Muscle of leg (tissue), 11 donors: ENCODE results near the gene PLEKHN1. TPM values are rescaled to one million over a fixed set of nuclear protein-coding genes. Genes with fewer than 3 reads are reported as not detected.

Source experiments
- DNase-seq: peaks from one replicate; pipeline ENCODE4 v3.0.0; 2013
- H3K27ac ChIP-seq: one replicate; pipeline ENCODE4 v1.5.1; 2013; ENCODE audit warnings: mild to moderate bottlenecking, low read length, control low read depth
- H3K27me3 ChIP-seq: one replicate; pipeline ENCODE4 v1.6.1; 2013; ENCODE audit warnings: low read length; ENCODE audit not compliant: control insufficient read depth, insufficient read depth
- H3K36me3 ChIP-seq: one replicate; pipeline ENCODE4 v1.6.1; 2013; ENCODE audit warnings: low read length; ENCODE audit not compliant: control insufficient read depth, insufficient read depth
- H3K4me1 ChIP-seq: one replicate; pipeline ENCODE4 v1.6.1; 2013; ENCODE audit warnings: low read length; ENCODE audit not compliant: control insufficient read depth, insufficient read depth
- H3K4me3 ChIP-seq: one replicate; pipeline ENCODE4 v1.5.1; 2013; ENCODE audit warnings: low read length, control low read depth
- H3K9me3 ChIP-seq: replicated peaks from 2 replicates; pipeline ENCODE4 v1.6.1; 2013; ENCODE audit warnings: low read depth, low read length; ENCODE audit not compliant: control insufficient read depth
- WGBS: methylation state at CpG from one replicate; pipeline ENCODE4 v1.1.5; 2013; ENCODE audit warnings: missing lambda C conversion rate; ENCODE audit not compliant: insufficient coverage; 5-methylcytosine and 5-hydroxymethylcytosine counted together
- polyA plus RNA-seq, 8 donors: library from polyadenylated mRNA; unstranded; fragments of 120-200 nt; gene quantifications; one replicate each; pipeline versions ENCODE4 v1.2.1 to v1.2.3, GENCODE V29; 2013; ENCODE audit warnings: inconsistent platforms in 1 of 8, low replicate concordance in 1 of 8; ENCODE audit not compliant: insufficient read length in 8 of 8, insufficient read depth in 1 of 8
- total RNA-seq: library from RNA; stranded (reverse); fragments of 120-200 nt; gene quantifications from one replicate; pipeline ENCODE4 v1.2.4, GENCODE V29; 2013

Gene PLEKHN1
- total and polyA plus RNA-seq, 9 donors = 0.14 to 1.3 (median 0.53) TPM; not detected in 6

DNA sequence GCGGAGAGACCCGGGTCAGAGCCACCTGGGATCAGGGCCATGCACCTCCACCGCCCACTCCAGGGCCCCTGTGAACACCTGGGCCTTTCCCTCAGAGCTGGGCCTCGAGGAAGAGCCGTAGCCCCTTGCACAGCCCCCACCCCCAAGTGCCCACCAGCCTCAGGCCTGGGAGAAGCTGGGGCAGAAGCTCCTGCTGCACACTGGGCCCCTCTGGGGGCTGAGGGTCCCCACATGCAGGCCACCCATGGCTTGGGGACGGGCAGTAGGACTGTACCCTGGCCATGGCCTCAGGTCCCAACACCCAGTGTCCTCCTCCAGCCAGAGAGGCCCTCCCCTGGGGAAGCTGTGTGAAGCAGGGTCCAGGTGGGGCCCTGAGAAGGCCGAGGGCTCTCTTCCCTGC lies 13.7 kb upstream of the PLEKHN1 start:
- H3K9me3 ChIP-seq = no peaks in the 10 kb centered on the region
- no peak for DNase-seq
- H3K4me3 ChIP-seq = no peak overlapping the region
- H3K27me3 ChIP-seq = no peaks in the 10 kb centered on the region
- H3K4me1 ChIP-seq = peaks cover 5% of the 10 kb centered on the region
- H3K36me3 ChIP-seq = peaks cover 95% of the 10 kb centered on the region
- 89% methylated on average over 4 of the region's 7 CpGs for WGBS
- no peak overlapping the region for H3K27ac ChIP-seq

DNA sequence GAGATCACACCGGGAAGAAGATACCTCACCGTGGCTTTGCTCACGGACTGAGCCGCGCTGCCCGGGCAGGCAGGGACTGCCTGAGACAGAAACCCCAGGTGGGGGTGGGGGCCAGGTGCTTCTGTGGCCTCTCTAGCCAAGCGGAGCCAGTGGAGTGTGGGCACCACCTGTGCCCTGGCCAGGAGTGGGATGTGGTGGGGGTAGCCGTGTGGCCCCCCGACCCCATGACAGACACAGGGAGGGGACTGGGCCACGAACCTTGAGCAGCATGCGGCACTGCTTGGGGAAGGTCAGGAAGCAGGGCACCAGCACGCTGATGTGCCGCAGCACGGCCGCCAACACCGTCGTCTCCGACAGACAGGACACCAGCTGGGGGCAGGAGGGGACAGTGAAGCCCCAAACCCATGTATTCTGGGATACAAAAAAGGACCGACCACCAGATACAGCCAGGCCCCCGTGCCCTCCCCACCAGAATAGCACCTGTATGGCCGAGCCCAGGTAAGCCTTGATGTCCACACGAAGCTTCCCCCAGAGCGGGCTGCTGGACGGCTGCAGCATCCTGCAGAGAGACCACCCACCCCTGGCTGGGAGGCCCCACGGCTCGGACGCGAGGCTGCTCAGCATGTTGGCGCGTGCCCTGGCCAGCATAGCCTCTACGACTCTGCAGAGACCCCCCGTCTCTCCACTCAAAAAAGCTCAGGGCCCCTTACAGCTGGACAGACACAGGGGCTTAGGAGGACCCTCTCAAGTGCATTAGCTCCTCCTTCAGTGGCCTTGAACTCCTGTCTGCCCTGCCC lies 12.6 kb upstream of the PLEKHN1 start:
- H3K9me3 ChIP-seq = no peaks in the 10 kb centered on the region
- no peak overlapping the region for H3K27ac ChIP-seq
- peaks cover 83% of the 10 kb centered on the region for H3K36me3 ChIP-seq

DNA sequence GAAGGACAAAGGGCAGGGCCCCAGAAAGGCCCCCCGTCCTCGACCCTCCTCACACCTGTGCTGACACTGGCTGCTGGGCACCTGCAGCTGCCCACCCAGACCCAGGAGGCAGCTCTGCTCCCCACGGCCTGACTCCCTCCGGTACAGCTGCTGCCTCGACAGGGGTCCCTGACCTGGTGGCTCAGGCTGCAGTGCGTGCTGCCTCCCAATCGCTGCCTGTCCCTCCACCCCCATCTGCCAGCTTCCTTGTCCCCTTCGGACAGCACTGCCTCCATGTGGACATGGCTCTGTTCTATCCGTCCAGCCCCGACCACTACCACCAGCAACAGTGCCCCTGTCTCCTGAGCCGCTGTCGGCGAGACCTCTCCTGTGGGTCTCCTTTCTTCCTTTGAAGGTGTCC lies 11.4 kb upstream of the PLEKHN1 start:
- H3K27ac ChIP-seq = no peak overlapping the region
- DNase-seq = no peak
- no peaks in the 10 kb centered on the region for H3K9me3 ChIP-seq
- H3K4me3 ChIP-seq = no peak overlapping the region
- H3K27me3 ChIP-seq = no peaks in the 10 kb centered on the region
- H3K36me3 ChIP-seq = peaks cover 71% of the 10 kb centered on the region
- 77% methylated on average over 13 of the region's 13 CpGs for WGBS
- H3K4me1 ChIP-seq = peaks cover 16% of the 10 kb centered on the region

More for the DNA sequence above, 12.6 kb upstream of the PLEKHN1 start:
- no peaks in the 10 kb centered on the region for H3K27me3 ChIP-seq
- peaks cover 15% of the 10 kb centered on the region for H3K4me1 ChIP-seq
- DNase-seq = no peak
- 86% methylated on average over 30 of the region's 32 CpGs for WGBS
- no peak overlapping the region for H3K4me3 ChIP-seq

DNA sequence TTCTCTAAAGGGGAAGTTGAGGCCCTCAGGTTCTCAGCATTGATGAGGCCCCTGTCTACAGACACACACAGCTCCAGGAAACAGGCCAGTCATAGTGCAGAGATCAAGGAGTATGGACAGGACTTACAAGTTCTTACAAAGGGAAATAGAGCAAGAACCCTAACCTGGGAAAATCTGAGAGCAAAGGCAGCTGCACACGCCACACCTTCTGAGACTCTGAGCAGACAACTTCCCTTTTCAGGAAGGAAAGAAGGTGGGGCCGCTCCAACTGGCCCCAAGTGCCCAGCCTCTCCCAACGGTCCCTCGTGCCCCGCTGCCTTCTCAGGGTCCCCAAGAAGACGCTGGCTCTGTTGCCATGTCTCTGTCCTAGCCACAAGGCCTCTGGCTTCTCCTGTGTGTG lies 10.8 kb upstream of the PLEKHN1 start:
- H3K36me3 ChIP-seq = peaks cover 66% of the 10 kb centered on the region
- no peak for DNase-seq
- H3K4me1 ChIP-seq = peaks cover 20% of the 10 kb centered on the region
- WGBS = 84% methylated on average over 6 of the region's 6 CpGs
- no peak overlapping the region for H3K4me3 ChIP-seq
- no peaks in the 10 kb centered on the region for H3K9me3 ChIP-seq
- no peaks in the 10 kb centered on the region for H3K27me3 ChIP-seq
- no peak overlapping the region for H3K27ac ChIP-seq

DNA sequence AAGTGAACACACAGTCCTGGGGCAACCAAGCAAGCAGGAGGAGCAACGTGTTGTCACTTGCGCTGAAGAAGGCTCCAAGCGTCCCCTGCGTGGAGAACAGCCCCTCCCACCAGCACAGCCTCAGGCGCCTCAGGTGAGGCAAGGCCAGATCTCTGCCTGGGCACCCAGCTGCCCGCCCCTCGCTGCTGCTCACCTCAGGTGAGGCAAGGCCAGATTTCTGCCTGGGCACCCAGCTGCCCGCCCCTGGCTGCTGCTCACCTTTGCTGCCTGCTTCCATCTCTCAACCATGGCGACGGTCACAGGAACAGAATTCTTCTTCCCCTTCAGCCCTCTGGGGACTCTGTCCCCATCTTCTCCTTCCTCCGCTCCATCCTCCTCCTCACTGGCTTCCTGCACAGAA lies 9.6 kb upstream of the PLEKHN1 start:
- Histone ChIP-seq H3K9me3 (no peaks in the 10 kb centered on the region), H3K4me3 (no peak overlapping the region), H3K4me1 (peaks cover 20% of the 10 kb centered on the region), H3K27ac (no peak overlapping the region), H3K27me3 (no peaks in the 10 kb centered on the region), H3K36me3 (peaks cover 54% of the 10 kb centered on the region)
- 96% methylated on average over 8 of the region's 11 CpGs for WGBS
- no peak for DNase-seq

DNA sequence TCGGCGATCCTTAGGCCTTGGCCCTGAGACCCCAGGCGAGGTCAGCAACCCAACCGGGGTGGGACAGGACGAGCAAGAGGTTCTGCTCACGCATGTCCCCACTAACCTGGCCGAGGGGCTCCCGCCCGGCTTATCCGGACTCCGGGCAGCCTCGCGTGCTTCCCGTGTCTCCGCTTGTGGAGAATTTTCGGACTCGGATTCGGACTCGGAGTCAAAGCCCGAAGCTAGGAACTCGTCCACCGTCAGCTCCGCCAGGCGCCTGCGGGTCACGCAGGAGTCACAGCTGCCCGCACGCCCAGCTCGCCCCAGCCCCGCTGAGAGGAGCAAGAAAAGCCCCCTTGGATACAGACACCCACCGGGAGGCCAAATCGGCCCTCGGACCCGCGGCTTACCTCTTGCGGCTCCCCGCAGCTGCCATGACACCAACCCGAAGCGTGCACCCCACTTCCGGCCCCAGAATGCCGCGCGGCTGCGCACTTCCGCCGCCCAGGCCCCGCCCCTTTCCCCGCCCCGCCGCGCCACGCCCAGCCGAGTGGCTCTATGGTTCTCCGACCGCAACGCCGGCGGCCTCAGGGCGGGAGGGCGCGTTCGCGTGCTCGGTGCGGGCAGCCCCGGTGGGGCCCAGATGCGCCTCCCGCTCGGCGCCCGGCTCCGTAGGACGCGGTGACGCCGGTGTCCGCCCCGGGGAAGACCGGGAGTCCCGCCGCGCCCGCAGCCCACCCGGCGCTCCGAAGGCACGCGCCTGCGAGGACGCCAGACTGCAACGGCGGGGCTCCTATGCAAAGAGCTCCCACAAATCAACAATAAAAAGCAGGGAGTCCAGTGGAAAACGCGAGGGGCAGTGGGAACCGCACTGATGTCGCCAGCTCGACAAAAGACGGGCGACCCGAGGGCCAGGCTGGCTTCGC lies 7.2 kb upstream of the PLEKHN1 start, which contains the start of gene NOC2L:
Gene NOC2L (minus strand): TSS at position 434 of the 908 bp plus-strand sequence. CDS start 16 bp downstream, at position 418.
- Histone ChIP-seq H3K27me3 (no peaks in the 10 kb centered on the region), H3K9me3 (no peaks in the 10 kb centered on the region), H3K4me1 (peaks cover 20% of the 10 kb centered on the region), H3K36me3 (peaks cover 36% of the 10 kb centered on the region), H3K4me3 (peak within 1 kb of the TSS; percentile 99), H3K27ac (no peak within 1 kb of the TSS)
- 5% methylated on average over 93 of the region's 101 CpGs for WGBS
- DNase-seq = peak; percentile 95

DNA sequence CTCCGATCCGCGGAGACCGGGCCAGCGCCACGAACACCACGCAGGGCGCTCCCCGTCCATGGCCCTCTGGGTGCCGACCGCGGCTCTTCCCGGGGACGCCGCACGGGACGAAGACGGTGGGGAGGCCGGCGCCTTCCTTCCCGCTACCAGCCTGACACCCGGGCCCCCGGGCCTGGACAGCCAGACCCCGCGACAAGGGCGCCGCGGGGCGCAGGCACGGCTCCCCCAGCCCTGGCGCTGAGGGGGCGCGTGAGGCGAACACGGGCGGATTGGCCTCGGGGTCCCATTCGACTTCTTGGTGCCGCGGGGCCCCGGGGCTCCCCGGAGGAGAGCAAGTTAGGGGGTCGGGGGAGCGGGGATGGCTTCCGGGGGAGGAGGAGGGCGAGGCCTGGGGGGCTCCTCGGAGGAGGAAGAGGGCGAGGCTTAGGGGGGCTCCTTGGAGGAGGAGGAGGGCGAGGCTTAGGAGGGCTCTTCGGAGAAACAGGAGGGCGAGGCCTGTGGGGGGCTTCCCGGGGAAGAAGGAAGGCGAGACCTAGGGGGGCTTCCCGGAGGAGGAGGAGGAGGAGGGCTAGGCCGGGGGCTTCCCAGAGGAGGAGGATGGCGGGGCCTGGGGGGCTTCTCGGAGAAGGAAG lies 6.4 kb upstream of the PLEKHN1 start:
- H3K36me3 ChIP-seq = peaks cover 29% of the 10 kb centered on the region
- 26% methylated on average over 50 of the region's 57 CpGs for WGBS
- H3K9me3 ChIP-seq = no peaks in the 10 kb centered on the region
- peaks cover 20% of the 10 kb centered on the region for H3K4me1 ChIP-seq
- no peaks in the 10 kb centered on the region for H3K27me3 ChIP-seq
- no peak overlapping the region for H3K27ac ChIP-seq
- H3K4me3 ChIP-seq = peak overlapping the region; percentile 34
- DNase-seq = no peak

DNA sequence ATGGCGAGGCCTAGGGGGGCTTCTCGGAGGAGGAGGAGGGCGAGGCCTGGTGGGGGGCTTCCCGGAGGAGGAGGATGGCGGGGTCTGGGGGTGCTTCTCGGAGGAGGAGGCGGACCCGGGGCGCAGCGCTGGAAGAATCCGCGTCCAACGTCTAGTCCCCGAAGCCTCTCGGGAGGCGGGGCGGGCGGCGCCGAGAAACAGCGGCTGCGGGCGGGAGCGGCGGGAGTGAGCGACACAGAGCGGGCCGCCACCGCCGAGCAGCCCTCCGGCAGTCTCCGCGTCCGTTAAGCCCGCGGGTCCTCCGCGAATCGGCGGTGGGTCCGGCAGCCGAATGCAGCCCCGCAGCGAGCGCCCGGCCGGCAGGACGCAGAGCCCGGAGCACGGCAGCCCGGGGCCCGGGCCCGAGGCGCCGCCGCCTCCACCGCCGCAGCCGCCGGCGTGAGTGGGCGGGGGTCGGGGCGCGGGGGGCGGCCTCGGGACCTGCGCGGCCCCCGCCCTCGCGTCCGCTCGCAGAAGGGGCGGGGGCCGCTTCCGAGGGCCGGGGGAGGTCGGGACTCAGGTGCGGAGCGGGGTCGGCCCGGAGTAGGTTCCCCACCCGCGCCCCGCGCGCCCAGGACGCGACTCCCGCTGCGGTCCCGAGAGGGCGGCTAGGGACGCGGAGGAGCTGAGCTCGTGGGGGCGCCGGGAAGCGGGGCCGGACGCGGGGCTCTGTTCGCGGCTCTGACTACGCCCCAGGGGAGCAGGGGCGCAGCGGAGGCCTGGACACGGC lies 5.7 kb upstream of the PLEKHN1 start, which contains the start of gene KLHL17:
Gene KLHL17 (plus strand): TSS at position 222 of the 769 bp plus-strand sequence. CDS start 110 bp downstream, at position 332.
- under 1% methylated on average over 107 of the region's 109 CpGs for WGBS
- H3K4me1 ChIP-seq = peaks cover 20% of the 10 kb centered on the region
- peaks cover 2% of the 10 kb centered on the region for H3K27me3 ChIP-seq
- DNase-seq = peak; percentile 79
- peaks cover 23% of the 10 kb centered on the region for H3K36me3 ChIP-seq
- peak within 1 kb of the TSS; percentile 34 for H3K4me3 ChIP-seq
- no peaks in the 10 kb centered on the region for H3K9me3 ChIP-seq
- H3K27ac ChIP-seq = no peak within 1 kb of the TSS

DNA sequence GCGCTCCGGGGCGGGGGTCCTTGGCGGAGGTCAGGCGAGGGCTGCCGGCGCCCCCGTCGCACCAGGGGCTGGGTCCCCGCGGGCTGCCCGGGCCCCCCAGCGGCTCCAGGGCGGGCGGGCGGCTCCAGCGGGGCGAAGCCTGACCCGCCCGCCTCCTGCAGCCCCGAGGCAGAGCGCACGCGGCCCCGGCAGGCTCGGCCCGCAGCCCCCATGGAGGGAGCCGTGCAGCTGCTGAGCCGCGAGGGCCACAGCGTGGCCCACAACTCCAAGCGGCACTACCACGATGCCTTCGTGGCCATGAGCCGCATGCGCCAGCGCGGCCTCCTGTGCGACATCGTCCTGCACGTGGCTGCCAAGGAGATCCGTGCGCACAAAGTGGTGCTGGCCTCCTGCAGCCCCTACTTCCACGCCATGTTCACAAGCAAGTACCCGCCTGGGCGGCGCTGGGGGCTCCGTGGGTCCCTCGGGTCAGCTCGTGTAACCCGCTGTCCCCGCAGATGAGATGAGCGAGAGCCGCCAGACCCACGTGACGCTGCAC lies 5.1 kb upstream of the PLEKHN1 start:
- no peak overlapping the region for H3K4me3 ChIP-seq
- WGBS = 21% methylated on average over 48 of the region's 56 CpGs
- peaks cover 23% of the 10 kb centered on the region for H3K4me1 ChIP-seq
- no peak for DNase-seq
- peaks cover 17% of the 10 kb centered on the region for H3K36me3 ChIP-seq
- H3K9me3 ChIP-seq = no peaks in the 10 kb centered on the region
- H3K27ac ChIP-seq = no peak overlapping the region
- H3K27me3 ChIP-seq = peaks cover 7% of the 10 kb centered on the region
